Measurements from ENCODE around the gene IDH3G. TPM values are rescaled to one million over a fixed set of nuclear protein-coding genes. Genes with fewer than 3 reads are reported as not detected.
"Not testable (repeated sequence)": the region's sequence is repeated elsewhere in the genome, so short reads cannot be mapped to it uniquely, and the experiment has no call there.

IDH3G gene
- total RNA-seq, 6 donors from 2014 or later, result 43.5 to 98.5 (median 57.4) TPM

DNA sequence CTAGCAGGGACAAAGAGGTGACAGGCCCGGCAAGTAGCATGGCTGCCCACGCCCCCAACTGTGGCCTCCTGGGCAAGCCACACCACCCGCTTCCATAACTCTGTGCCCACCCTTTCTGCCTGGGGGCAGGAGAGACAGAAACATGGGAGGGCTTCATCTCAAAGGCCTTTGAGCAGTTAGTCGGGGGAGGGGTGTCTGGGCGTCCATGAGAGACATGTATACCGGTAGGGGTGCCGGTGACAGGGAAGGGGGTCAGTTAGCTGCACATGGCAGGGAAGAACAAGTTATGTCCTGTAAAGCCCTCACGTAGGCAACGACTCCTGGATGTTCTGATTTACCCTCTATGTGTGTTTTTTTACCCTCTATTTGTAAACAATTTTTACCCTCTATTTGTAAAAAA, 26.9 kb upstream of the IDH3G start:
- ATAC-seq (ENCODE audit: low FRiP score in 2 of 2) (no peak), DNase-seq (no peak)
- Histone ChIP-seq H3K27ac (no peak overlapping the region), H3K4me3 (no peak overlapping the region), H3K36me3 (no peaks in the 10 kb centered on the region), H3K27me3 (peaks cover 0 to 17% (median 0%) of the 10 kb centered on the region in 4 donors), H3K4me1 (peaks cover 0 to 13% (median 5%) of the 10 kb centered on the region in 4 donors), H3K9me3 (no peaks in the 10 kb centered on the region)
- WGBS, 2 donors, result 85 to 97% methylated on average over 7 to 9 of the region's 9 CpGs
- TF ChIP-seq EP300 (IDR thresholded peaks at IDR 0.05) (no peak), POLR2A (IDR thresholded peaks at IDR 0.05) (no peak), POLR2AphosphoS5 (IDR thresholded peaks at IDR 0.05) (no peak)
- TF ChIP-seq, protein P1, sequence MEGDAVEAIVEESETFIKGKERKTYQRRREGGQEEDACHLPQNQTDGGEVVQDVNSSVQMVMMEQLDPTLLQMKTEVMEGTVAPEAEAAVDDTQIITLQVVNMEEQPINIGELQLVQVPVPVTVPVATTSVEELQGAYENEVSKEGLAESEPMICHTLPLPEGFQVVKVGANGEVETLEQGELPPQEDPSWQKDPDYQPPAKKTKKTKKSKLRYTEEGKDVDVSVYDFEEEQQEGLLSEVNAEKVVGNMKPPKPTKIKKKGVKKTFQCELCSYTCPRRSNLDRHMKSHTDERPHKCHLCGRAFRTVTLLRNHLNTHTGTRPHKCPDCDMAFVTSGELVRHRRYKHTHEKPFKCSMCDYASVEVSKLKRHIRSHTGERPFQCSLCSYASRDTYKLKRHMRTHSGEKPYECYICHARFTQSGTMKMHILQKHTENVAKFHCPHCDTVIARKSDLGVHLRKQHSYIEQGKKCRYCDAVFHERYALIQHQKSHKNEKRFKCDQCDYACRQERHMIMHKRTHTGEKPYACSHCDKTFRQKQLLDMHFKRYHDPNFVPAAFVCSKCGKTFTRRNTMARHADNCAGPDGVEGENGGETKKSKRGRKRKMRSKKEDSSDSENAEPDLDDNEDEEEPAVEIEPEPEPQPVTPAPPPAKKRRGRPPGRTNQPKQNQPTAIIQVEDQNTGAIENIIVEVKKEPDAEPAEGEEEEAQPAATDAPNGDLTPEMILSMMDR (IDR thresholded peaks at IDR 0.05), result no peak

DNA sequence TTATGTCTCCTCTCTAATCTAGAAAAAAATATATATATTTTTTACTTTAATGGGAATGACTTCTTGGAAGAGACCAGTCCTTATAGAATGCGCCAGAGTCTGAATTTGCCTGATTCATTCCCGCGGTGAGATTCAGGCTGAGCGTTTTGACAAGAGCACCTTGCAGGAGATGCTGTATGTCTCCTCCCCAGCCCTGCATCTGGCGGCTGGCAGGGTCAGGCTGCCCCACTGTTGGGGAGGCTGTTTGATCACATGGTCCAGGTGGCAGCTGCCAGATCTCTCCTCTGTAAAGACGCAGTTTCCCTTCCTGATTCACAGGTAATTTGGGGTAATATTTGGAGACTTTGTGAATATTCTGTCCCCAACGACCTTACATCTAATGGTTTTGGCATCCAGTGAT, 26.4 kb upstream of the IDH3G start:
- no peak overlapping the region for H3K4me3 ChIP-seq
- DNase-seq (no peak), ATAC-seq (ENCODE audit: low FRiP score in 2 of 2) (no peak)
- no peak overlapping the region for H3K27ac ChIP-seq
- H3K27me3 ChIP-seq, result peaks cover 0 to 17% (median 0%) of the 10 kb centered on the region in 4 donors
- 78 to 92% methylated on average over 6 to 7 of the region's 7 CpGs for WGBS, 2 donors
- no peak for TF ChIP-seq EP300 (IDR thresholded peaks at IDR 0.05)
- TF ChIP-seq POLR2A (IDR thresholded peaks at IDR 0.05), result no peak
- TF ChIP-seq, protein P1 (IDR thresholded peaks at IDR 0.05), result no peak
- no peak for TF ChIP-seq POLR2AphosphoS5 (IDR thresholded peaks at IDR 0.05)
- H3K36me3 ChIP-seq, result no peaks in the 10 kb centered on the region
- H3K9me3 ChIP-seq, result no peaks in the 10 kb centered on the region
- peaks cover 0 to 13% (median 5%) of the 10 kb centered on the region in 4 donors for H3K4me1 ChIP-seq

DNA sequence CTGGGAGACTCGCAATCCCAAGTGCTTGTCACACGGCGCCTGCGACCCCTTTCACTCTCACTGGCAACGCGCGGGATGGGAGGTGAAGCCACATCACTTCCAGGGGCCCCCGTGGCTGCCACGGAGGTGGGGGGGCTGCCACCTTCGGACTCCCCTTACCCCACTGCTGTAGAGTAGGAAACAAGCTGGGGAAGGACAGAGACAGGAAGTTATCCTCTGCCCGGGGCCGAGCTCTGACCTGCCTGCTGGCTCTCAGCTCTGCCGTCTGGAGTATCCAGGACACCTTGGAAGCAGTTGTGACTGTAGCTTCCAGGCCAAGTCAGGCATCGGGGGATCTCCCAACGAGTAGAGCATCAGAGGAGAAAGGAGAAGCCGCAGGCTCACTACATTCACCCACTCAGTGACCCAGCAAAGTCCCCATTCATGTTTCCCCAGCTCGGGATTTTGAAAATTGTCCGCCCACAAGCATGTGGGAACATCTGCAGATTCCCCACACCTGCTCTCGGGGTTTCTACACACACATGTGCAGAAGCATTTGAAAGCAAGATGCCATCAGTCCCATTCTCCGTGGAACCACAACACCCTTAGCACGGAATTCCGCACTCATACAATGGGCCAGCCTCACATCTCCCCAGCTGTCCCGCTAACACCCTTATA, 25.3 kb upstream of the IDH3G start:
- WGBS, 2 donors, result 56 to 96% methylated on average over 5 to 23 of the region's 23 CpGs
- Histone ChIP-seq H3K9me3 (no peaks in the 10 kb centered on the region), H3K27ac (peak overlapping the region in 1 of 4 donors; percentile 16), H3K27me3 (peaks cover 0 to 17% (median 0%) of the 10 kb centered on the region in 4 donors), H3K4me3 (peak overlapping the region in 3 of 4 donors; percentile 31 to 48 (median 47)), H3K36me3 (no peaks in the 10 kb centered on the region), H3K4me1 (peaks cover 0 to 13% (median 5%) of the 10 kb centered on the region in 4 donors)
- no peak for ATAC-seq (ENCODE audit: low FRiP score in 2 of 2)
- TF ChIP-seq POLR2AphosphoS5 (IDR thresholded peaks at IDR 0.05), result no peak
- no peak for TF ChIP-seq EP300 (IDR thresholded peaks at IDR 0.05)
- TF ChIP-seq, protein P1 (IDR thresholded peaks at IDR 0.05), result no peak
- no peak for TF ChIP-seq POLR2A (IDR thresholded peaks at IDR 0.05)
- peak in 1 of 2 donors; percentile 46 for DNase-seq

DNA sequence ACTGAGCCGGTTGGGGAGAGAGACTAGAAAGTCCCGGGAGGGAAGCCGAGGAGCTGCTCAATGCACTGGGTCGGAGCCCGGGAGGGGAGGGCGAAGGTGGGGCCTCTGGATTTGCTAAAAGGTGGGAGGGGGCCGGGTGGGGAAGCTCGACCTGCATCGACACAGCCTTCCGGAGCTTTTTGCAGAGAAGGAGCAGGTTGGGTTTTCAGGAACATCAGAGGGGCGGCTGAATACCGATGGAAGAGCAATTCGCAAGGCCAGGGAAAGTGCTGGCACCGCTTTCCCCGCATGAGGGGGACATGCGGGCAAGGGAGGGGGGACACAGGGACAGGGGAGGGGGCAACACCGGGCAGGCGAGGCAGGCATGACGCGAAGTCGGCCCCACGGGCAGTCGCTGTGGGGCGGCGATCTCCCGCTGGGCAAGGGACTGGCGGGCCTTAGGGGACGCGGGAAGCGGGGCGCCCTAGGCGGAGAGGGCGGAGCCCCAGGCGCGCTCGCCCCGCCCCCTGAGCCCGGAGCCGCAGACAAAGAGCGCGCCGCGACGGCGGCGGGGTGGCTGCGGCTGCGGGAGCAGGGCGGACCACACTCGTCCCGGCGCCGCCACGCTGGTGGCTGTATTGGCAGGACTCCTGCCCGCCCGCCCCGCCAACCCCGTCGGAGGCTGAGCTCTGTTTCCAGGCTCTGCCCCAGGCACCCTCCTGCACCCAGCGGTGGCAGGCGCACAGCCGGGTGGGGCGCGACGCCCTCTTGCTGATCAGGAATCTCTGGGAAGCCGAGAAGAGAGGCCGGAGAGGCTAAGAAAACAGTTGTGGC, 24.6 kb upstream of the IDH3G start:
- WGBS, 2 donors, result 31 to 44% methylated on average over 10 to 44 of the region's 67 CpGs
- peak overlapping the region in 1 of 4 donors; percentile 16 for H3K27ac ChIP-seq
- H3K9me3 ChIP-seq, result no peaks in the 10 kb centered on the region
- TF ChIP-seq POLR2AphosphoS5 (IDR thresholded peaks at IDR 0.05) (no peak), EP300 (IDR thresholded peaks at IDR 0.05) (no peak), POLR2A (IDR thresholded peaks at IDR 0.05) (no peak)
- TF ChIP-seq, protein P1 (IDR thresholded peaks at IDR 0.05), result no peak
- no peaks in the 10 kb centered on the region for H3K36me3 ChIP-seq
- DNase-seq (peak in 1 of 2 donors; percentile 92), ATAC-seq (ENCODE audit: low FRiP score in 2 of 2) (peak in 1 of 2 donors; percentile 83)
- peaks cover 0 to 13% (median 5%) of the 10 kb centered on the region in 4 donors for H3K4me1 ChIP-seq
- peak overlapping the region in 3 of 4 donors; percentile 31 to 48 (median 47) for H3K4me3 ChIP-seq
- H3K27me3 ChIP-seq, result peaks cover 0 to 17% (median 0%) of the 10 kb centered on the region in 4 donors

DNA sequence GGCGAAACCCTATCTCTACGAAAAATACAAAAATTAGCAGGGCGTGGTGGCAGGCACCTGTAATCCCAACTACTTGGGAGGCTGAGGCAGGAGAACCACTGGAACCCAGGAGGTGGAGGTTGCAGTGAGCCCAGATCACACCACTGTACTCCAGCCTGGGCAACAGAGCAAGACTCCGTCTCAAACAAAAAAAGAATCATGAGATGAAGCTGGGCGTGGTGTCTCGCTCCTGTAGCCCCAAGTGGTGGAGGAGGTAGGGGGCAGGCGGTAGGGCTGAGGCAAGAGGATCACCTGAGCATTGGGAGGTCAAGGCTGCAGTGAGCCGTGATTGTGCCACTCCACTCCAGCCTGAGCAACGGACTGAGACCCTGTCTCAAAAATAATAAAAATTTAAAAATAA, 23.9 kb upstream of the IDH3G start:
- DNase-seq; H3K36me3 ChIP-seq; ATAC-seq (ENCODE audit: low FRiP score in 2 of 2); H3K4me3 ChIP-seq; H3K9me3 ChIP-seq; H3K27ac ChIP-seq: not testable (repeated sequence)
- peaks cover 0 to 13% (median 5%) of the 10 kb centered on the region in 4 donors for H3K4me1 ChIP-seq
- 75 to 85% methylated on average over 9 of the region's 9 CpGs for WGBS, 2 donors
- H3K27me3 ChIP-seq, result peaks cover 0 to 17% (median 0%) of the 10 kb centered on the region in 4 donors

All from upper lobe of left lung (tissue), 6 donors.